NCI-H526 treated with DMSO at 0.1 percent for 48 hours (cell line): ENCODE results near the gene TMEM176A.

Source experiments
- DNase-seq: peaks from one replicate; lab custom pipeline; 2025; lab: John Stamatoyannopoulos, UW

The TMEM176A gene

GRCh38 chr7:150849204-150849775 is 48.7 kb downstream of the TMEM176A start:
- no peak for DNase-seq

- DNase-seq, result no peak
Observed at GRCh38 chr7:150850273-150850672, 49.7 kb downstream of the TMEM176A start.

GRCh38 chr7:150851492-150852370 is 51.2 kb downstream of the TMEM176A start:
- DNase-seq, result no peak

- no peak for DNase-seq
Observed at GRCh38 chr7:150852371-150852905, 51.9 kb downstream of the TMEM176A start, which contains the start of gene AOC1. Gene AOC1 (plus strand): TSS chr7:150852517. CDS start chr7:150856471, 3,954 bp downstream.

GRCh38 chr7:150854066-150855000 is 53.8 kb downstream of the TMEM176A start:
- DNase-seq, result no peak
